GM19452 (cell line): ENCODE data around the gene KRTAP5-2.

ENCODE experiments used
- ATAC-seq: cut with Tn5 transposase; IDR thresholded peaks from one replicate; pipeline ENCODE4 v1.9.1; 2021; ENCODE audit not compliant: unreplicated experiment

The KRTAP5-2 gene

GRCh38 chr11:1568441-1568911 is 29.6 kb downstream of the KRTAP5-2 start:
- ATAC-seq = no peak

GRCh38 chr11:1567721-1568100 is 30.4 kb downstream of the KRTAP5-2 start:
- no peak for ATAC-seq

- ATAC-seq = no peak
Observed at GRCh38 chr11:1567052-1567720, 30.9 kb downstream of the KRTAP5-2 start.

GRCh38 chr11:1566381-1567051 is 31.6 kb downstream of the KRTAP5-2 start:
- ATAC-seq = no peak

- ATAC-seq = no peak
Observed at GRCh38 chr11:1565904-1566247, 32.2 kb downstream of the KRTAP5-2 start.

GRCh38 chr11:1565173-1565903 is 32.8 kb downstream of the KRTAP5-2 start:
- ATAC-seq = no peak

GRCh38 chr11:1564535-1565172 is 33.4 kb downstream of the KRTAP5-2 start:
- no peak for ATAC-seq

GRCh38 chr11:1563697-1564534 is 34.2 kb downstream of the KRTAP5-2 start:
- no peak for ATAC-seq

- ATAC-seq = no peak
Observed at GRCh38 chr11:1563149-1563638, 34.9 kb downstream of the KRTAP5-2 start.

- no peak for ATAC-seq
Observed at GRCh38 chr11:1562469-1563148, 35.5 kb downstream of the KRTAP5-2 start.

- ATAC-seq = no peak
Observed at GRCh38 chr11:1561955-1562354, 36.1 kb downstream of the KRTAP5-2 start.

GRCh38 chr11:1561266-1561665 is 36.8 kb downstream of the KRTAP5-2 start:
- ATAC-seq = no peak

- ATAC-seq = no peak
Observed at GRCh38 chr11:1560649-1561251, 37.3 kb downstream of the KRTAP5-2 start.

- no peak for ATAC-seq
Observed at GRCh38 chr11:1560002-1560648, 38.0 kb downstream of the KRTAP5-2 start.

GRCh38 chr11:1559111-1559951 is 38.8 kb downstream of the KRTAP5-2 start:
- no peak for ATAC-seq

- no peak for ATAC-seq
Observed at GRCh38 chr11:1558775-1559110, 39.4 kb downstream of the KRTAP5-2 start.

GRCh38 chr11:1557904-1558774 is 40.0 kb downstream of the KRTAP5-2 start:
- no peak for ATAC-seq
